ENCODE data around the gene SULT6B1.
A peak's percentile ranks its signal among the peaks of the same experiment; 100 is the strongest.
"Not testable (repeated sequence)": the region's sequence is repeated elsewhere in the genome, so short reads cannot be mapped to it uniquely, and the experiment has no call there.

Gene SULT6B1

DNA sequence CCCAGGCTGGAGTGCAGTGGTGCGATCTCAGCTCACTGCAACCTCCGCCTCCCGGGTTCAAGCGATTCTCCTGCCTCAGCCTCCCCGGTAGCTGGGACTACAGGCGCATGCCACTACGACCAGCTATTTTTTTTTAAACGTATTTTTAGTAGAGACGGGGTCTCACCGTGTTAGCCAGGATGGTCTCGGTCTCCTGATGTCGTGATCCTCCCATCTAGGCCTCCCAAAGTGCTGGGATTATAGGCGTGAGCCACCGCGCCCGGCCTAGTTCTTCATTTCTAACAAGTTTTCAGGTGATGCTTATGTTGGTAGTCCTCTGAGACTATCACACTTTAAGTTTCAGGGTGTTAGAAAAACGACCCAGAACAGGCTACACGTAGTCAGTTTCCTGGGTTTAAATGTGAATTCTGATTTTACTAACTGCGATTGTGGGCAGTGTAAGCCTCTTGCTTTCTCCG, 7.4 kb upstream of the SULT6B1 start:
- DNase-seq: not testable (repeated sequence)

DNA sequence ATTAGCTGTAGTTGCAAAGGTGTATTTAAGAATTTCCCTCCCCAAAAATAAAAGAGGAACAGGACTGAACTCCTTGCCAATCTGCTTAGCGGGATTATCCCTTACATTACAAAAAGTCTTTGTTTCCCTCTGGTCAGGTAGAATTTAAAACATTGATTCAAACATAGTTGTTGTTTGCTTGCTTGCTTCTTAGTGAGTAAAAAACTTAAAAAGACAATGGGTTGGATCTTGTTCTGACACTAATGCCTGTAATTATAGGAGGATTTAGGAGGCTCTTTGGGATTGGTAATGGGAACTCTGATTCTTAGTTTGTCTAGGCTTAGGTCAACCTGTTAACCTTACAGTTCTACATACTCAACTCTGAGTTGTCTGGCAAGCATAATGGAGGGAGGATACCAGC, 4.1 kb upstream of the SULT6B1 start:
- DNase-seq: no peak

DNA sequence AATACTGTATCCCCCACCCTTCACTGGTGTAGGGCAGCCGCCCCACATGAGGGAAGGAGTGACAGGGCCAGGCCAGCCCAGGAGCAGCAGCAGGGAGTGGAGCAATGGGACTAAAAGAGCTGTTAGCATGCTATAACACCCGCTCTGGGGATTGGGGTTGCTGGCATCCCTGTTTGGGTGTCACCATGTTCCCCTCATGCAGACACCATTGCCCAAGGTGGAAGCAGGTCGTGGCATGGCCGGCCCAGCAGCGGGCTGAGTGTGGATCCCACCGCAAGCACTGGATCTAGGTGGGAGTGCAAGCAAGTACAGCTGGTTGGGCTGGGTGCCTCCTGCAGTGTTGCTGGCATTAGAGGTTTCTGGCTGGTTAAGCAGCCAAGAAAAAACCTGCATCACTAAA, 3.3 kb upstream of the SULT6B1 start:
- DNase-seq: no peak

DNA sequence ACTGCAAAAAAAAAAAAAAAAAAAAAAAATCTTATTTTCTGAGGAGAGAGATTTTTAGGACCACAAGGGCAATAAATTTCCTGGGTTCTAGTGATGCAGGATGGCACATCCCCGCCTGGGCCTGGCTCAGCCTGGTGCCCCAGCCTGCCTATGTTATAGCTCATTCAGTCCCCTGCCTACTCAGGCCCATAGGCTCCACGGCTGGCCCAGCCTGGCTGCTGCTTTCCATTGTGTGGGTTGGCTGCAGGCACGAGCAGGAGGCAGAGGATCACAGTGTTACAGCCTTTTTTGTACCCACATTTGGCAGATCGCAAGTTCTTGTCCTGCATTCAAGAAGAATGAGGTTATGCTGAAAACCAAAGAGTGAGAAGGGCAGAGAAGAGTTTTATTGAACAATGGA, 2.8 kb upstream of the SULT6B1 start:
- DNase-seq: no peak

DNA sequence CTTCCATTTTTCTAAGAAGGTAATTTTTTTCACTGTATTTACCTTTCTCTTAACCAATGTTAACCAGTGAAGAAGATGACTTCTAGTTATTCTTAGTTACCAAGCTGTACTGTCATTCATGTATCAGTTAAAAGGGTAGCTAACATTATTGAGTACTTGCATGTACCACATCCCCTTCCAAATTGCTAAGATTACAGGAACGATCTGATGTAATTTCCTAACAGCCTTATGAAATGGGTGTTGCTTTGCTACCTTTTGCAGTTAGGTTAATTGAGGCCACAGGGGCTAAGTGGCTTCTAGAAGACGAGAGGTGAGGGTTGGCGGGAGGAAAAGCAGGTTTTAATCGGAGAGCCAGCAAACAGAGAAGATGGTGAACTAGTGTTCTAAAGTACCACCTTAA, 1.8 kb upstream of the SULT6B1 start:
- DNase-seq: no peak

DNA sequence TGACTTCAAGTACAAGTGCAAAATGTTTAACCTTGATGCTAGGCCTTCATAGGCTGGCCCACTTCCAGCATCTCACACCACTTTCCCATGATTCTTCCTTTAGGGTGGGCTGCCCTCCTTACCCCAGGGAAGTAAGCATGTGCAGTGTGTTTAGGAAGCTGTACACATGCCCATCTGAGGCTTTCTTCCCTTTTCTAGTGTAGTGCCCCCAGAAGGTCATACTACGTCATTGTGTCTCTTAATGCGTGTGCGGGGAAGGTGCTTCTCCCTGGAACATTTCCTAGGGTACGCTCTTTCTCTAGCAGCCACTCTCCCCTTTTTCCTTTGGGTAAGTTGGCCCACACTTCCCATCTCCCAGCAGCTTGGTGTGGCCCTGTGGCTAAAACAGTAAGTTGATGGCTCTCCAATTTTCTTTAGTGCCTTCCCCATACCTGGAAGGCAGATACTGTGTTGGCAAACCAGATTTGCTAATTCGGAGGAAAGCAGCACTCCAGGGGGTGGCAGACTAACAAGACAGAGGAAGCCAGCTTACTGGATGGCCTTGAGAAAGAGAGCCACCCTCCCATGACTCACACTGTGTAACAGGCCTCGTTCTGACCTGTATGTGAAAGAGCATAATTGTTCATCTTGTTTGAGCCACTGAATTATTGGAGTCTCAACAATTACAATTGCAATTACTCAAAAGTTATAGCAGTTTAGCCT, 1.1 kb upstream of the SULT6B1 start:
- no peak for DNase-seq

DNA sequence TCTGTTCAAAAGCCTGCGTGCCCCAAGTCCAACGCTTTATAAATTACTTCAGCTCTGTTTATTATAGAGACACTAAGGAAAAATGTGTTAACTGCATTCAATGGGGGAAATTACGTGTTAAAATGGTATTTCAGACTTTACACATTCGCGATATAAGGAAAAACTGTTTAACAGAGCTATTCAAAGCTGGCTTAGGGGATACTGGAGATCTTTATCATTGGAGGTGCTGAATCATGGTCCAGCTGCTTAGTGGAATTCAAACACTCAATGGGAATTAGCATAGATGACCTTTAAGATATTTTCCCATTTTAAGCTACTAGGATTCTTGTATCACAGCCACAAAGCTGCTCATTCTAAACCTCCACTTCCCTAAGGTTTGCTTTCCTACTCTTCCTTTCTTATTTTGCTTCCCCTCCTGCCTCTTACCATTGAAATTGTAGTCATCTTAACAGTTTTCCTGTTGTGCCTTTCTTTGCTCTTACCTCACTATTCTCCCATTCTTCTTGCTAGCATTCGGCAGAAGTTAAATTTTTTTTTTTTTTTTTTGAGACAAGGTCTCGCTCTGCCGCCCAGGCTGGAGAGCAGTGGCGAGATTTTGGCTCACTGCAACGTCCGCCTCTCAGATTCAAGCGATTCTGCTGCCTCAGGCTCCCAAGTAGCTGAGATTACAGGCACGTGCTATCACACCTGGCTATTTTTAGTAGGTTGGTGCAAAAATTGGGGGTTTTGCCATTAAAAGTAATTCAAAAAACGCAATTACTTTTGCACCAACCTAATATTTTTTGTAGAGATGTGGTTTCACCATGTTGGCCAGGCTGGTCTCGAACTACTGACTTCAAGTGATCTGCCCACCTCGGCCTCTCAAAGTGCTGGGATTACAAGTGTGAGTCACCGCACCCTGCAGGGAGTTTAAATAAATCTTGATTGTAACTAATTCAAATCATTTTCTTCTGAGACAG, 6.5 kb downstream of the SULT6B1 start:
- no peak for DNase-seq

DNA sequence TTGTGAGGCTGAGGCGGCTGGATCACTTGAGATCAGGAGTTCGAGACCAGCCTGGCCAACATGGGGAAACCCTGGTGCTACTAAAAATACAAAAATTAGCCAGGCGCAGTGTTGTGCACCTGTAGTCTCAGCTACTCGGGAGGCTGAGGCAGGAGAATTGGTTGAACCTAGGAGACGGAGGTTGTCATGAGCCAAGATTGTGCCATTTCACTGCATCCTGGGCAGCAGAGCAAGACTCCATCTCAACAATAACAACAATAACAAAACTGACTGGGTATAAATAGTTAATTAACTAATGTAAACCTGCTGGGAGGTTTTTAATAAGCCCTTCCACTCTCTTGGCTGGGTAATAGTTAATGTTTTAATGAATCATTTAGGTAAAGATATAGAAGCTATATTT, 7.8 kb downstream of the SULT6B1 start:
- DNase-seq: no peak

DNA sequence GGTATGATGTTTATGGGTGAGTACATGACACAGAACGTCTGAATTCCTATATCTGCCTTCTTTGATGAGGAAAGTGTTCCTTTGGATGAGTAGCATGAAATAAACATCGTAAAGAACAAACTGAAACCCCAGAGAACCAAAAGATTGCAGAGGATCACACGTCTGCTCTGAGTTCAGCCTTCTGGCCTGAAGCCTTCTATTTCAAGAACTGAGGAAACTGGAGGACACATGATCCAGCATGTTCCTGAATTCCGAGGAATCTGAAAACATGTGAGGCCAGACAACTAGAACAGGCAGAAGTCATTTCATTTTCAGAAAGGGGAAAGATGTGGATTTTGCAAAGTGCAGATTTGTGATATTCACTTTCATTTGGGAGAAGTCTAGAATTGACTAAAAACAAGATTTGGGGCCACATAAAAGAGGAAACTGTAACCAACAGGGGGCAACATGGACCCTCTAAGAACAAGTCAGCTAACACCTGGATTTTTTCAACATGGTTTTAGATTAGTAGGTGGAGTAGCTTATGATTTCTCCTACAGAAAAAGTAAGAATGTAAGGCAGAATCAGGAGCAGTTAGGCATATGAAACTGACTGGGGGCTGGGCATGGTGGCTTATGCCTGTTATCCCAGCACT, 8.3 kb downstream of the SULT6B1 start:
- DNase-seq: no peak

DNA sequence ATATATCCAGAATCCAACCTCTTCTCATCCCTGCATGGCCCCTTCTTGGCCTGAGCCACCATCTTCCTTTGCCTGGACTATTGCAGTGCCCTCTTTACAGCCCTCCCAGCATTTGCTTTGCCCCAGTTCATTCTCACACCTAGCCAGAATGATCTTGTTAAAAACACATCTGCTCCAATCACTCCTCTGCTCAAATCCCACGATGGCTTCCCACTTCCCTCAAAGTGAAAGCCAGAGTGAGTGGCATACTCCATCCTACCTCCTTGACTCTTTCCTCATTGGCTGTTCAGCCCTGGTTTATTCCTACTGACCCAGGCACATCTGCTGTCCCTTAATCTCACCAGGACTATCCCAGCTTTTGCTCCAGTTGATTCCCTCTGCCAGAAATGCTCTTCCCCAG, 14.7 kb downstream of the SULT6B1 start:
- no peak for DNase-seq

DNA sequence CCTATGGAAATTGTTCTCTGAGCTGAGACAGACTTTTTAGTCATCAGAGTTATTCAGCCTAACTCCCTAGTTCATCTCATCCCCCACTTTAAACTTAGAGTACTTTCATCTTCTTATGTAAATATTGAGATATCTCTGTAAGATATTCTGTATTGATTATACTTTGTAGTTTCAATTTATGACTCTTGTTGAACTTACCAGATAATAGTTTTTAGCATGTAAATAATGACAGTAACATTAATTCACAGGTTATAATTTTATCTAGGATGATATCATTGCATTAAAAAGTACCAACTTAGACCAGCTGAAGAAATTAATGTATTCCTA, 16.9 kb downstream of the SULT6B1 start:
- no peak for DNase-seq

DNA sequence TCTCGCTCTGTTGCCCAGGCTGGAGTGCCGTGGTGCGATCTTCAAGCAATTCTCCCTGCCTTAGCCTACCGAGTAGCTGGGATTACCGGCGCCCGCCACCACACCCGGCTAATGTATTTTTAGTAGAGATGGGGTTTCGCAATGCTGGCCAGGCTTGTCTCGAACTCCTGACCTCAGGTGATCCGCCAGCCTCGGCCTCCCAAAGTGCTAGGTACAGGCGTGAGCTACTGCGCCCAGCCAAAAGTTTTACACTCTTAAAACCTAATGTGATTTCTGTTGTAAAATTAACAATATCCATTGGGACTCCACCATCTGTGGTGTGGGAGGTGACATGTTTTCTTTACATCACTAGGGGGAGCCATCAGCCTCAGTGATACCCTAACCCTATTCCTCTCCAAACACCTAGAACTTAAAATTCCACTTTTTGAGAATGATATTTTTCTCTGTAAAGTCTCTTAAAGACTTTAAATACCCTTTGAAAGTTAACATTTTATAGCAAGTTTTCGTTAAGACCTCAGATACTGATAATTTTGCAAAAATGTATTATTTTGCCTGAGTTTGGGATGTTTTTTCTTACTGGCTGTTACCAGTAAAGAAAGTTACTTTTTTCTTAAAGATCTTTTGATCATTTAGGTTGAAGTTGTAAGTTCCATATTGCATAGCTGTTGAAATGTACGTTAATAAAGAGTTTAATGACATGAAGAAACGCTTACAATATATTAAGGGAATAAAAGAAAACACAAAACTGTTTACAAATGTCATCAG, 20.1 kb downstream of the SULT6B1 start:
- no peak for DNase-seq

DNA sequence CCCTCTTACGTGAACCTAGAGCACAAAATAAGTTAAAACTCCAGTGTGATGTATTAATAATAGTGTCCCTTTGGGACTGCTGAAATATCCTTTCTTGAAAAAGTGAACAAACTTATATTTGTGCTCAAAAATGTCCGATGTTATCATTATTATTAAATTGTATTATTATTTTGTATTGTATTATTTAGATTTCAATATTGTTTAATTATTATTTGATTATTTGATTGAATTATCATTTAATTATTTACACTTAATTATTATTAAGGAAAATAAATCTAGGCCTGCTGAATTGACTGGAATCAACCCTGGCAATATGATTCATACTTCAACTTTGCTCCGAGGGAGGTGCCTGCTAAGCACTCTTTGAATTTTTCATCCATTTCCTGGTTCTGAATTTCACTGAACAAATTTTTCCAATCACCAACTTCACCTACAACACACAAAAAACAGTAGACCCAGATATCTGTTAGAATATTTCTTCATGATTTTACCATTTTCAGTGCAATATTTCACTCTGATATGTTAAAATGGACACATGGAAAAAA, 20.8 kb downstream of the SULT6B1 start:
- no peak for DNase-seq

DNA sequence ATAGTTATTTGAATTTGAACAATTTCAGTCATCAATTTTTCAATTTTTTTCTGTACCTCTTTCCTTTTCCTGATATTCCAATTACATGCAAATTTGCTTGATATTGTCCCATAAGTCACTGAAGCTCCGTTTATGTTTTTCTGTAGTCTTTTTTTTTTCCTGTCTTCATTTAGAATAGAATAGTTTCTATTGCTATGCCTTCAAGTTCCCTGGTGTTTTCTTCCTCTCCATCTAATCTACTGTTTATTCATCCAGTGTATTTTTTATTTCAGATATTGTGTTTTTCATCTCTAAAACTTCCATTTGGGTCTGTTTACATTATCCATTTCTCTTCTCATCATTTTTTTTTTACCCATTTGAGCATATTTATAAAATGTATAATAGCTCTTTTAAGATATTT, 23.7 kb downstream of the SULT6B1 start:
- no peak for DNase-seq

DNA sequence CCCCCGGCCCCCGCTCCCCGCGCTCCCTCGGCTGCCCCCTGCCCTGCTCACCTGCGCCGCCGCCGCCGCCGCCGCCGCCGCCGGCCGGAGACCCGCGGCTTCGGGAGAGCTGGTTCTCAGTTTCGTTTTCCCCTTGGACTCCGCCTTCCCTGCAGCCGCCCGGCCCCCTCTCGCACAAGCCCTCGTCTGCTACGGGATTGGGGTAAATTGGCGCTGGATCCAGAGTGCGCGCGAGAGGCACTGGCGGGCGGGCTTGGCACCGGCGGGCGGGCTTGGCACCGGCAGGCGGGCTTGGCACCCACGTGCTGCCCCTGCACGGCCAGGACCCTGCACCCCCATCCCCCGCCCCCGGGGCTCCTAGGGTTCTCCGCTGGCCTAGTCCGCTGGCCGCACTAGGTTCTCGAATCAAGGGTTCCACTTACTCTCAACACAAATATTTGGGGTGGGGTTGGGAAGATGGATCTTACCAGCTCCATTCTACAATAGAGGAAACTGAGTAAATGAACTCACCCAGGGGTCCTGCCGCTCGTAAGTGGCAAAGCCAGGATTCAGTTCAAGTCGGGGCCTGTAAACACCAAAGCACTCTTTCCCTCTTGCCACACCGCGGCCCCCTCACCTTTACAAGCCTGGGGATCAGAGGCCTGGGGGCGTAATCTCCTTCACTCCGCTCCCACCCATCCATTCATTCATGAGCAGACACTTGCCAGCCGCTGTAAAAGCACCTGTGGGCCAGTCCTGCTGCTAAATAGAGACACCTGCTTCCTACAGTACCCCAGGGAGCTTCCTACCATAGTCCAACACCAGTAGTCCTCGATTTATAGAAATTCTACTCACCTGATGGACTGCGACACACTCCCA, 31.4 kb downstream of the SULT6B1 start, which contains the start of gene EIF2AK2:
EIF2AK2 (minus strand) TSS at position 124 of the 858 bp plus-strand sequence. CDS start 9,174 bp downstream, outside the sequence.
- DNase-seq: peak; percentile 78

DNA sequence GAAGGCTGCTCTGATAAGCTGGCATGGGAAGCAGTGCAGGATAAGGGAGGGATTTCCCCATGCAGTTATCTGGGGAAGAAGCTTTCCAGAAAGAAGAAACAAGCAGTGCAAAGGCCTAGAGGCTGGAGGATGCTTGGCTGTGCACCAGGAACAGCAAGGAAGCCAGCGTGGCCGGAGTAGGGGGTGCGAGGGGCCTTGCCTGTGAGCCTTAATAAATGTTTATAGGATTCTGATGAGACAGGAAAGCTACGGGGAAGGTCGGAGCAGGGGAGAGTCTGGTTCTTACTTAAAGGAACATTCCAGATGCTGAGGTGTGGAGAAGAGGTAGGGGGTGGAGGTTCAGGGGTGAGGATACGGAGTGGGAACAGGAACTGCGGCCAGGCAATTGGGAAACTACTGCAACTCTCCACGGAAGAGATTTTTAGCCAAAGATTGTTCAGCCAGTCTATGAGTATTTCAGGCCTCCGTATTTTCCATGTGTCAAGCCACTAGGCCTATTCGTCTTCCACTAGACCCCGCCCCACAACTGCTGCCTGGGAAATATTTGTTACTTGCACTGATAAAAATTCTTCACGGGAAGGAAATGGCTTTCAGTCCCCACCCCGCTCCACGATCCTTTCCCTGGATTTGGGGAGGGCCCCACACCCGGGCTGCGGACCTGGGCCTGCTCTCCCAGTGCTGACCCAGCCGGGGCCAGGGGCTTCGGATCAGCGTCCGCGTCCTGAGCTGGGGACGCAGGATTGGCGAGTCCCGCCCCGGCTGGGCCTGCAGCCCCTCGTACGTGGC, 32.2 kb downstream of the SULT6B1 start:
- DNase-seq: no peak

DNA sequence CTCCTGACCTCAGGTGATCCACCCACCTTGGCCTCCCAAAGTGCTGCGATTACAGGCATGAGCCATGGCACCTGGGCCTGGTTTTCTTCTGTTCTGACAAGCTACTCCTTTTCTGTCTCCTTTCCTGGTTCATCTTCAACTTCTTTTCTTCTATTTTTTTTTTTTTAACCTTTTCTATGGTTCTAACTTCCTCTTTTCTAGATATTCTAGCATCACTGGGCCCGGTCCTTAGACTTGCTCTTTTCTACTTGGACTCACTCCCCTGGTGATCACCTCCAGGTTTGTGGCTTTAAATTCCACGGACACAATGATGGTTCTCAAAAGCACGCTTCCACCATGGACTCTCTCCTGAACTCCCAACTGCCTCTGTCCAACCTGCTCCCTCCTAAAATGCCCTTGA, 33.7 kb downstream of the SULT6B1 start:
- DNase-seq: no peak

DNA sequence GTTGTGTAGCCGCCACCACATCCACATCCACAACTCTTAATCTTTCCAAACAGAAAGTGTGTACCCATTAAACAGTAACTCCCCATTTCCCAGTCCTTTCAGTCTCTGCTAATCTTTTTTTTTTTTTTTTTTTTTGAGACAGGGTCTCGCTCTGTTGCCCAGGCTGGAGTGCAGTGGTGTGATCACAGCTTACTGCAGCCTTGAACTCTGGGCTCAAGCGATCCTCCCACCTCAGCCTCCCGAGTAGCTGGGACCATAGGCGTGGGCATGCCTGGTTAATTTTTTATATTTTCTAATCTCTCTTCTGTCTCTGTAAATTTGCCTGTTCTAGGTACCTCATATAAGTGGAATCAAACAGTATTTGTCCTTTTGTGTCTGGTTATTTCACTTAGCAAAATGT, 35.2 kb downstream of the SULT6B1 start:
- no peak for DNase-seq

DNA sequence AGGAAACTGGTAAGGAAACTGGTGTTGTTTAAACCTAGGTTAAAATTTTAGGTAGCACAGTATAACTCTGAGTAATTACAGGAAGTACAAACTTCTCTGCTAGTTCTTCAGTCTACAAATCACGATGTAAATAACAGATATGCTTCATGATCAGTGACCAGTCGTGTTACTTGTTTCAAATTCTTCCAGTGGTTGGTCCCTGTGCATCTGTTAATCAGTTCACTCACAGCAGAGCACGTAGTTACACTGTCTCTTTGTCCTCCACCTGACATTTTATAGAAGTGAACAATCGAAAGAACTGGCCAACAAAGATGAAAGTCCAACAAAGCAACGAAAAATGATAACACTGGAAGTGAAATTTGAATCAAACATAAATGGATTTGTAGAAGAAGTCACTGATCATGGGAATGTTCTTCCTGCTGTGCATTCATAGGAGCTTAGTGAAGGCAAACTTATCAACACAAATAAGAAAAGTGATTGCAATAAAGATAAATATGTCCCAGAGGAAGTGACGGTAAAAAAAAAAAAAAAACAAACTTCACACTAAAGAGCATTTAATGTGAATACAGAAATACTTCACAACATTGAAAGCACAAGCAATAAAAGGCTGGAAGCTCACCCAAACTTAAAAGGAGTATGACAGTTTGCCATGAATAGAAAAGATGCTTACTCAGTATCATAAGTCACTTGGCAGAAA, 38.7 kb downstream of the SULT6B1 start:
- DNase-seq: no peak

DNA sequence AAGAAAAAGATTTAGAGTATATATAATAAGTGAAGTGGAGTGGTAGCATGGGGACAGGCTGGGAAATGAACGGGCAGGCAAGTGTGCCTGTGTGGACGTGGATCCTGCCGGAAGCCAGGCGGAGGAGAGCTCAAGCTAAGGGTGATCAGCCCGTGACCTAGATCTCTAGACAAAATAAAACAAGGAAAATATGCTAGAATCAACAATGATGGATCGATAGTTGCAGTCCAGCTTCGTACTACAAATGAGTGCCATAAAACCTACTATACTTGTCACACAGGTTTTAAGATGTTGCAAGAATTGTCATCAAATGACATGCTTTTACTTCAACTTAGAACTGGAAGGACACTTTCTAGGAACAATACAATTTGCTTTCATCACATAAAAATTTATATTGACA, 40.1 kb downstream of the SULT6B1 start:
- no peak for DNase-seq

All from NCI-H1048 (cell line).